ENCODE data around the gene HNRNPDL. TPM values are rescaled to one million over a fixed set of nuclear protein-coding genes. Genes with fewer than 3 reads are reported as not detected.
"Not testable (repeated sequence)": the region's sequence is repeated elsewhere in the genome, so short reads cannot be mapped to it uniquely, and the experiment has no call there.

The HNRNPDL gene
- polyA plus RNA-seq, 3 donors, result 89.8 to 294 (median 112) TPM

DNA sequence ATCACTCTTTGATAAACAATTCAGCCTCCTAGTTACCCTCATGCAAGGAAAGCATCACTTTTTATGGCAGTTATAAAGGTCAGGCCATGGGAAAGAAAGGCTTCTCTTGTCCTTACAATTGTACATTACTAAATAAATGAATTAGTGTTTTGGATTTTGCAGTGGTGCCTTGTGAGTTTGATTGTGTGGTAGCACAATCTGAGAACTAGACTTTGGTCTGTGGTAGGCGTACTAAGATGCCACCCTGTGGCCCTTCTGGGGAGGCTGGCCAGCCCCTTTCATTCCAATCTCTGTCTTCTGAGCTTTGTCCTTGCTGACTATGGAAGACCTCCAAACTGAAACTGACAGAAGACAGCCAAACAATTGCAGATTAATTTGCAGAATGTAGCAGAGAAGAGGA lies 41.9 kb downstream of the HNRNPDL start:
- Histone ChIP-seq H3K36me3 (replicated peaks in 1 of 2; ENCODE audit: control insufficient read depth in 1 of 2, insufficient read depth in 2 of 2, low read length in 2 of 2) (no peaks in the 10 kb centered on the region), H3K4me3 (replicated peaks in 1 of 3; ENCODE audit: low read depth in 2 of 3, low read length in 3 of 3) (no peak overlapping the region), H3K9ac (ENCODE audit: insufficient read depth, low read length, poor library complexity, severe bottlenecking) (no peak overlapping the region), H4K20me1 (ENCODE audit: insufficient read depth, low read length) (no peaks in the 10 kb centered on the region), H3K9me3 (replicated peaks in 1 of 2; ENCODE audit: control insufficient read depth in 1 of 2, insufficient read depth in 1 of 2, low read length in 2 of 2) (no peaks in the 10 kb centered on the region), H2AFZ (ENCODE audit: insufficient read depth, low read depth, low read length, poor library complexity, severe bottlenecking) (no peak overlapping the region), H3K4me1 (ENCODE audit: control insufficient read depth in 1 of 2, insufficient read depth in 2 of 2, low read length in 2 of 2) (no peaks in the 10 kb centered on the region), H3K4me2 (replicated peaks; ENCODE audit: extremely low read depth, low read length, poor library complexity, severe bottlenecking) (no peak overlapping the region), H3K27me3 (ENCODE audit: control insufficient read depth in 2 of 2, insufficient read depth in 2 of 2, low read length in 2 of 2) (no peaks in the 10 kb centered on the region), H3K27ac (ENCODE audit: low read depth in 1 of 2, low read length in 2 of 2) (no peak overlapping the region), H3K79me2 (ENCODE audit: insufficient read depth, low read length) (no peaks in the 10 kb centered on the region)
- DNase-seq, result no peak
- TF ChIP-seq, protein P1, sequence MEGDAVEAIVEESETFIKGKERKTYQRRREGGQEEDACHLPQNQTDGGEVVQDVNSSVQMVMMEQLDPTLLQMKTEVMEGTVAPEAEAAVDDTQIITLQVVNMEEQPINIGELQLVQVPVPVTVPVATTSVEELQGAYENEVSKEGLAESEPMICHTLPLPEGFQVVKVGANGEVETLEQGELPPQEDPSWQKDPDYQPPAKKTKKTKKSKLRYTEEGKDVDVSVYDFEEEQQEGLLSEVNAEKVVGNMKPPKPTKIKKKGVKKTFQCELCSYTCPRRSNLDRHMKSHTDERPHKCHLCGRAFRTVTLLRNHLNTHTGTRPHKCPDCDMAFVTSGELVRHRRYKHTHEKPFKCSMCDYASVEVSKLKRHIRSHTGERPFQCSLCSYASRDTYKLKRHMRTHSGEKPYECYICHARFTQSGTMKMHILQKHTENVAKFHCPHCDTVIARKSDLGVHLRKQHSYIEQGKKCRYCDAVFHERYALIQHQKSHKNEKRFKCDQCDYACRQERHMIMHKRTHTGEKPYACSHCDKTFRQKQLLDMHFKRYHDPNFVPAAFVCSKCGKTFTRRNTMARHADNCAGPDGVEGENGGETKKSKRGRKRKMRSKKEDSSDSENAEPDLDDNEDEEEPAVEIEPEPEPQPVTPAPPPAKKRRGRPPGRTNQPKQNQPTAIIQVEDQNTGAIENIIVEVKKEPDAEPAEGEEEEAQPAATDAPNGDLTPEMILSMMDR (IDR thresholded peaks at IDR 0.05), result no peak
- intact Hi-C loops (cut with micrococcal nuclease), result no loop called here
- no peaks in the 10 kb centered on the region for H3K4me1 Mint-ChIP-seq
- H3K27ac Mint-ChIP-seq, result no peak overlapping the region
- peaks cover 0 to 2% of the 10 kb centered on the region in 2 donors for H3K36me3 Mint-ChIP-seq
- no peak overlapping the region for H3K4me3 Mint-ChIP-seq
- peaks cover 2 to 6% (median 2%) of the 10 kb centered on the region in 3 donors for H3K27me3 Mint-ChIP-seq (ENCODE audit: low read depth in 3 of 3)
- peaks cover 0 to 7% (median 4%) of the 10 kb centered on the region in 7 donors for H3K9me3 Mint-ChIP-seq
- WGBS (ENCODE audit: insufficient coverage), result 88% methylated on average over 1 of the region's 1 CpG

DNA sequence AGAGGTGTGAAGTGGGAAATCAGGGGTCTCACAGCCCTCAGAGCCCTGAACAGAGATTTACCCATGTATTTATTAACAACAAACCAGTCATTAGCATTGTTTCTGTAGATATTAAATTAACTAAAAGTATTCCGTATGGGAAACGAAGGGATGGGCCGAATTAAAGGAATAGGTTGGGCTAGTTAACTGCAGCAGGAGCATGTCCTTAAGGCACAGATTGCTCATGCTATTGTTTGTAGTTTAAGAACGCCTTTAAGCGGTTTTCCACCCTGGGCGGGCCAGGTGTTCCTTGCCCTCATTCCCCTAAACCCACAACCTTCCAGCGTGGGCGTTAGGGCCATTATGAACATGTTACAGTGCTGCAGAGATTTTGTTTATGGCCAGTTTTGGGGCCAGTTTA lies 44.0 kb downstream of the HNRNPDL start:
- H2AFZ ChIP-seq (ENCODE audit: insufficient read depth, low read depth, low read length, poor library complexity, severe bottlenecking); intact Hi-C loops (cut with micrococcal nuclease); H3K9me3 ChIP-seq (replicated peaks in 1 of 2; ENCODE audit: control insufficient read depth in 1 of 2, insufficient read depth in 1 of 2, low read length in 2 of 2); H3K4me1 Mint-ChIP-seq; H3K4me2 ChIP-seq (replicated peaks; ENCODE audit: extremely low read depth, low read length, poor library complexity, severe bottlenecking); H3K9me3 Mint-ChIP-seq; H3K4me3 ChIP-seq (replicated peaks in 1 of 3; ENCODE audit: low read depth in 2 of 3, low read length in 3 of 3); H3K79me2 ChIP-seq (ENCODE audit: insufficient read depth, low read length); H3K9ac ChIP-seq (ENCODE audit: insufficient read depth, low read length, poor library complexity, severe bottlenecking); H3K36me3 ChIP-seq (replicated peaks in 1 of 2; ENCODE audit: control insufficient read depth in 1 of 2, insufficient read depth in 2 of 2, low read length in 2 of 2); H3K27ac Mint-ChIP-seq; DNase-seq; H3K27me3 Mint-ChIP-seq (ENCODE audit: low read depth in 3 of 3); H3K4me1 ChIP-seq (ENCODE audit: control insufficient read depth in 1 of 2, insufficient read depth in 2 of 2, low read length in 2 of 2); H4K20me1 ChIP-seq (ENCODE audit: insufficient read depth, low read length); H3K4me3 Mint-ChIP-seq; H3K27ac ChIP-seq (ENCODE audit: low read depth in 1 of 2, low read length in 2 of 2); H3K27me3 ChIP-seq (ENCODE audit: control insufficient read depth in 2 of 2, insufficient read depth in 2 of 2, low read length in 2 of 2); H3K36me3 Mint-ChIP-seq: not testable (repeated sequence)
- 100% methylated on average over 3 of the region's 8 CpGs for WGBS (ENCODE audit: insufficient coverage)
